Sigmoid colon (tissue), 7 donors: Measurements from ENCODE around the gene CFAP20. TPM values are rescaled to one million over a fixed set of nuclear protein-coding genes. Genes with fewer than 3 reads are reported as not detected.

Source experiments
- DNase-seq: peaks from one replicate; pipeline ENCODE4 v3.0.0-alpha.2; 2019
- H3K27ac ChIP-seq, 4 donors: fragments of 200-600 bp; sonication (generic); one replicate each; pipeline ENCODE4 v1.5.1; 2016 to 2019; ENCODE audit warnings: mild to moderate bottlenecking in 1 of 4
- H3K27me3 ChIP-seq, 3 donors: fragments of 200-600 bp; sonication (generic); one replicate each; pipeline ENCODE4 v1.5.1; 2019; ENCODE audit warnings: mild to moderate bottlenecking in 1 of 3
- H3K36me3 ChIP-seq, 4 donors: fragments of 200-600 bp; sonication (generic); one replicate each; pipeline ENCODE4 v1.5.1; 2016 to 2019
- H3K4me1 ChIP-seq, 4 donors: fragments of 200-600 bp; sonication (generic); one replicate each; pipeline ENCODE4 v1.5.1; 2017 to 2019
- H3K4me3 ChIP-seq, 4 donors: fragments of 200-600 bp; sonication (generic); one replicate each; pipeline ENCODE4 v1.5.1; 2017 to 2019; ENCODE audit warnings: mild to moderate bottlenecking in 2 of 4, moderate library complexity in 1 of 4
- H3K9me3 ChIP-seq, 4 donors: fragments of 200-600 bp in 3 of 4; sonication (generic) in 3 of 4; one replicate each; pipeline versions ENCODE4 v1.5.1 to v1.6.1; 2013 to 2019
- EP300 ChIP-seq, 4 donors: sonication (generic); formaldehyde crosslinking; IDR thresholded peaks; one replicate each; pipeline ENCODE4 v1.6.1; 2017; ENCODE audit warnings: antibody characterized with exemption in 4 of 4
- POLR2A ChIP-seq, 2 donors: fragments of 450-650 bp; IDR thresholded peaks; one replicate each; pipeline ENCODE4 v1.6.1; 2016; ENCODE audit warnings: antibody characterized with exemption in 2 of 2, mild to moderate bottlenecking in 2 of 2, moderate library complexity in 2 of 2
- POLR2AphosphoS5 ChIP-seq, 4 donors: sonication (generic); formaldehyde crosslinking; IDR thresholded peaks; one replicate each; pipeline ENCODE4 v1.6.1; 2017; ENCODE audit warnings: antibody characterized with exemption in 4 of 4
- WGBS, 2 donors: extraction: QIAGEN DNeasy Blood & Tissue Kit; methylation state at CpG; one replicate each; pipeline ENCODE4 v1.1.7; 2013; 5-methylcytosine and 5-hydroxymethylcytosine counted together
- intact Hi-C: fragments of 100-400 bp; cut with DNase I; formaldehyde crosslinking; loops from one replicate; pipeline ENCODE4 v1.15.1; 2023
- polyA plus RNA-seq, 3 donors: library from polyadenylated mRNA; stranded (reverse); fragments of 200-250 nt; gene quantifications; one replicate each; pipeline ENCODE4 v1.2.3, GENCODE V29; 2013
- total RNA-seq, 4 donors: library from RNA; depleted of rRNA; stranded (reverse); fragments of >200 nt; gene quantifications; one replicate each; pipeline ENCODE4 v1.1.0, GENCODE V29; 2016
- TF ChIP-seq, protein P1 (sequence below), 4 experiments: fragments of 450-650 bp in 3 of 4; fragments of 200-600 bp in 1 of 4; IDR thresholded peaks; one replicate each; pipeline ENCODE4 v1.5.1; 2016 to 2019; ENCODE audit warnings: antibody characterized with exemption in 4 of 4, mild to moderate bottlenecking in 3 of 4, moderate library complexity in 2 of 4
- donor health status: healthy with polysubstance abuse.
- donor health status: Bipolar disorder and iron deficiency.
- donor health status: healthy.

Gene CFAP20
- total and polyA plus RNA-seq, 7 donors: 11.9 to 42.5 (median 28.3) TPM

DNA sequence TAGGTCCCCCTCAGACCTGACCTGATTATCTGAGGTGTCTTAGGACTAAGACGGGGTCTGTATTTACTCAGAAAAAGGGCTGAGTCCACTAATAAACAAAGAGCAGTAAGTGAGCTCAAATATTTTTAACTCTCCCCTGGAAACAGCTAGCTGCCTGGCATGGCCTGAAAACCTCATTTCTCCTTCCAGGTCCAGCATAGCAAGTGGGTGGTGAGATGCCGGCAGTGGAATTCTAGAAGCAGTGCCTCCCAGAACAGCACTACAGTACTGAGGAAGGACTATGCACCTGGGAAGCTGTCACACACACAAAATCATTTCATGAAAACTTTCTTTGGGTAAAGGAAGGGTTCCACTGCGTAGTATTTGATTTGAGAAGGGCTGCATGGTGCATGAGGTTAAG, 29.5 kb upstream of the CFAP20 start:
- intact Hi-C loops: no loop called here
- Histone ChIP-seq H3K4me1 (no peaks in the 10 kb centered on the region), H3K27me3 (no peaks in the 10 kb centered on the region), H3K27ac (no peak overlapping the region), H3K36me3 (peaks cover 9 to 66% (median 23%) of the 10 kb centered on the region in 4 donors), H3K4me3 (no peak overlapping the region), H3K9me3 (no peaks in the 10 kb centered on the region)
- 94 to 96% methylated on average over 3 of the region's 3 CpGs for WGBS, 2 donors
- no peak for DNase-seq
- no peak for TF ChIP-seq POLR2AphosphoS5 (IDR thresholded peaks at IDR 0.05)
- TF ChIP-seq, protein P1, sequence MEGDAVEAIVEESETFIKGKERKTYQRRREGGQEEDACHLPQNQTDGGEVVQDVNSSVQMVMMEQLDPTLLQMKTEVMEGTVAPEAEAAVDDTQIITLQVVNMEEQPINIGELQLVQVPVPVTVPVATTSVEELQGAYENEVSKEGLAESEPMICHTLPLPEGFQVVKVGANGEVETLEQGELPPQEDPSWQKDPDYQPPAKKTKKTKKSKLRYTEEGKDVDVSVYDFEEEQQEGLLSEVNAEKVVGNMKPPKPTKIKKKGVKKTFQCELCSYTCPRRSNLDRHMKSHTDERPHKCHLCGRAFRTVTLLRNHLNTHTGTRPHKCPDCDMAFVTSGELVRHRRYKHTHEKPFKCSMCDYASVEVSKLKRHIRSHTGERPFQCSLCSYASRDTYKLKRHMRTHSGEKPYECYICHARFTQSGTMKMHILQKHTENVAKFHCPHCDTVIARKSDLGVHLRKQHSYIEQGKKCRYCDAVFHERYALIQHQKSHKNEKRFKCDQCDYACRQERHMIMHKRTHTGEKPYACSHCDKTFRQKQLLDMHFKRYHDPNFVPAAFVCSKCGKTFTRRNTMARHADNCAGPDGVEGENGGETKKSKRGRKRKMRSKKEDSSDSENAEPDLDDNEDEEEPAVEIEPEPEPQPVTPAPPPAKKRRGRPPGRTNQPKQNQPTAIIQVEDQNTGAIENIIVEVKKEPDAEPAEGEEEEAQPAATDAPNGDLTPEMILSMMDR (IDR thresholded peaks at IDR 0.05): no peak
- no peak for TF ChIP-seq POLR2A (IDR thresholded peaks at IDR 0.05)
- no peak for TF ChIP-seq EP300 (IDR thresholded peaks at IDR 0.05)

DNA sequence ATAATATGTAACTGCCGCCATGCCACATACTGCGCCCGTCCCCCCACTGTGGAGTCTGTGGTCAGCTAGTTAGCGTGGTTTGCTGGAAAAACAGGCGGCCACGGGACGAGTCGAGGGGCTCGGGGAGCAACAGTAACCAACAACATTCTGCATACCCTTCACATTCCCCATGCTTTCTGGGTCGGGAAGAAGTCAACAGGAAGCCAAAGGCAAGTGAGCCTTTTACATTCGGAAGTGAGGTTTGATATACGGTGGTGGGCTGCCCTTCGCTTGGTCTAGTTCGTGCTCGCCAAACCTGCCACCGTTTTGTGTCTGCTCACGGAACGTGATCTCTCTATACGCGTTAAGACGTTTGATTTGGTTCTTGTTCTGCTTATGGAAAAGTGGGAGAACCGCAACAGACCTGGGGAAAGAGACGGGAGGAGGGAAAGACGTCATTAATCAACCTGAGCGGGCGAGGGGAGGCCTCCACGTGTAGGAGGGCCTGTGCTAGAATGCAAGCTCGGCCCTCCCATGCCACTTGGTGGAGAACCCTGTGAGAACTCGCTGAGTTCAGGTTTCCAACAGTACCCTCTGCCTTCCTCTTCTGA, 28.9 kb upstream of the CFAP20 start:
- WGBS, 2 donors: 88 to 89% methylated on average over 29 of the region's 29 CpGs
- TF ChIP-seq POLR2AphosphoS5 (IDR thresholded peaks at IDR 0.05) (no peak), POLR2A (IDR thresholded peaks at IDR 0.05) (no peak), EP300 (IDR thresholded peaks at IDR 0.05) (no peak)
- TF ChIP-seq, protein P1 (IDR thresholded peaks at IDR 0.05): no peak
- no peak for DNase-seq
- no peaks in the 10 kb centered on the region for H3K9me3 ChIP-seq
- no peaks in the 10 kb centered on the region for H3K4me1 ChIP-seq
- intact Hi-C loops: no loop called here
- peaks cover 3 to 60% (median 18%) of the 10 kb centered on the region in 4 donors for H3K36me3 ChIP-seq
- H3K27me3 ChIP-seq: no peaks in the 10 kb centered on the region
- H3K4me3 ChIP-seq: no peak overlapping the region
- H3K27ac ChIP-seq: no peak overlapping the region

DNA sequence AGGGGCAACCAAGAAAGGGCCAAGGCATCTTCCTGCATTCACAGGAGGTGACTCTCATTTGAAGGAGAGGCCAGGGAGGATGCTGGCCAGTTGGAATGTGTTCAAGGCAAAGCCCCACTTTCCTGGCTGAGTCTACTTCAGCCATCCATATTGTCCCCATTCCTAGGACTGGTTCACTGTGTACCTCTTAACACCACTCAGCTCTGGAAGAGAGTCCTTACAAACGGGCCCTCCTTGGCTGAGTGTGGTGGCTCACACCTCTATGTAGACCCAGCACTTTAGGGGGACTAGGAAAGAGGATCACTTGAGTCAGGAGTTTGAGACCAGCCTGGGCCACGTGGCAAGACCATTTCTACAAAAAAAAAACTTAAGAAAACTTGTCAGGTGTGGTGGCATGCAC, 28.1 kb upstream of the CFAP20 start:
- intact Hi-C loops: no loop called here

DNA sequence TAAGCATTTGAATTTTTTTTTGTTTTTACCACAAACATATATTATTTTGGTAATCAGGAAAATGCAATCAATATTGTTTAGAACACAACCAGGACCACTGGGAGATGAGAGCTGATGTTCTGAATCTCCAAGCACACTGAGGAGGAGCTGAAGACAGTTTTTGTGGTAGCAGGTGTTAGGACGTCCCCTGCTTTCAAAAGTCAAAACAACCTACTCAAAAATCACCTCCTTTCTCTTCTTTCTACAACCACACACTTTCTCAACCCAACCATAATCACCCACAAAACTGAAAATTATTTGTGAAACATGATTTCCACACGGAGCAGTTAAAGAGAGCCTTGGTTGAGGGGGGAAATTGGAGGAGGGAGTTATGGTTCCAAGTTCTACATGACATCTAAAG, 26.7 kb upstream of the CFAP20 start:
- intact Hi-C loops: no loop called here
- Histone ChIP-seq H3K4me3 (no peak overlapping the region), H3K36me3 (peaks cover 0 to 38% (median 5%) of the 10 kb centered on the region in 4 donors), H3K27ac (no peak overlapping the region), H3K4me1 (no peaks in the 10 kb centered on the region), H3K27me3 (no peaks in the 10 kb centered on the region), H3K9me3 (no peaks in the 10 kb centered on the region)
- 56 to 76% methylated on average over 2 of the region's 2 CpGs for WGBS, 2 donors
- TF ChIP-seq, protein P1 (IDR thresholded peaks at IDR 0.05): no peak
- TF ChIP-seq POLR2AphosphoS5 (IDR thresholded peaks at IDR 0.05) (no peak), EP300 (IDR thresholded peaks at IDR 0.05) (no peak), POLR2A (IDR thresholded peaks at IDR 0.05) (no peak)
- DNase-seq: no peak

More for the DNA sequence above, 28.1 kb upstream of the CFAP20 start:
- TF ChIP-seq EP300 (IDR thresholded peaks at IDR 0.05) (no peak), POLR2A (IDR thresholded peaks at IDR 0.05) (no peak), POLR2AphosphoS5 (IDR thresholded peaks at IDR 0.05) (no peak)
- TF ChIP-seq, protein P1 (IDR thresholded peaks at IDR 0.05): no peak
- Histone ChIP-seq H3K4me1 (no peaks in the 10 kb centered on the region), H3K9me3 (no peaks in the 10 kb centered on the region), H3K4me3 (no peak overlapping the region), H3K36me3 (peaks cover 0 to 52% (median 12%) of the 10 kb centered on the region in 4 donors), H3K27me3 (no peaks in the 10 kb centered on the region), H3K27ac (no peak overlapping the region)
- no peak for DNase-seq
- 81 to 86% methylated on average over 2 of the region's 2 CpGs for whole genome bisulfite sequencing, 2 donors

DNA sequence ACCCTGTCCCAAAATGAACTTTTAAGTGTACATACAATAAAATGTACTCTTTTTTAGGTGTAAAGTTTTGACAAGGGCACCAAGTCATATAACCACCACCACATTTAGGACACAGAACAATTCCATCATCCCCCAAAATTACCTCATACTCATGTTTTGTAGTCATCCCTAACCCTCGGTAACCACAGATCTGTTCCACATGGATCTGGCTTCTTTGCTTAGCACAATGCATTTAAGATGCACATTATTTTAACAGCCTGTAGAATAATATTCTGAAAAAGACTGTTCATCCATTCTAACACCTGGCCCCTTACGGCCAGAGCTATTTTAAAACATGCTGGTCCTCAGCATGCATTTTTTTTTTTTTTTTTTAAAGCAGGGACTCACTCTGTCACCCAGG, 25.2 kb upstream of the CFAP20 start:
- Histone ChIP-seq H3K36me3 (peaks cover 0 to 24% (median 0%) of the 10 kb centered on the region in 4 donors), H3K27ac (no peak overlapping the region), H3K4me1 (no peaks in the 10 kb centered on the region), H3K9me3 (no peaks in the 10 kb centered on the region), H3K27me3 (no peaks in the 10 kb centered on the region), H3K4me3 (no peak overlapping the region)
- intact Hi-C loops: no loop called here
- 89% methylated on average over 2 of the region's 2 CpGs for WGBS, 2 donors
- no peak for DNase-seq
- no peak for TF ChIP-seq POLR2A (IDR thresholded peaks at IDR 0.05)
- TF ChIP-seq EP300 (IDR thresholded peaks at IDR 0.05): no peak
- no peak for TF ChIP-seq POLR2AphosphoS5 (IDR thresholded peaks at IDR 0.05)
- TF ChIP-seq, protein P1 (IDR thresholded peaks at IDR 0.05): no peak
